HG03571 (cell line): ENCODE data around the gene SEMA4A.
"Not testable (repeated sequence)": the region's sequence is repeated elsewhere in the genome, so short reads cannot be mapped to it uniquely, and the experiment has no call there.

ENCODE experiments used
- ATAC-seq: cut with Tn5 transposase; IDR thresholded peaks from one replicate; pipeline ENCODE4 v1.9.1; 2021; ENCODE audit not compliant: unreplicated experiment

Gene SEMA4A

GRCh38 chr1:156157506-156157905 is 4.1 kb downstream of the SEMA4A start:
- no peak for ATAC-seq

- ATAC-seq = no peak
These were observed 4.6 kb downstream of the SEMA4A start for GRCh38 chr1:156157966-156158365.

- ATAC-seq = no peak
These were observed 6.8 kb downstream of the SEMA4A start for GRCh38 chr1:156160000-156160742.

GRCh38 chr1:156160743-156161171 is 7.4 kb downstream of the SEMA4A start:
- no peak for ATAC-seq

- ATAC-seq = no peak
These were observed 9.1 kb downstream of the SEMA4A start for GRCh38 chr1:156162430-156163037.

GRCh38 chr1:156163712-156164111 is 10.3 kb downstream of the SEMA4A start:
- ATAC-seq = no peak

- ATAC-seq = no peak
These were observed 10.9 kb downstream of the SEMA4A start for GRCh38 chr1:156164125-156164831.

- ATAC-seq = no peak
These were observed 11.7 kb downstream of the SEMA4A start for GRCh38 chr1:156165083-156165482.

GRCh38 chr1:156167536-156167935 is 14.2 kb downstream of the SEMA4A start:
- ATAC-seq = no peak

GRCh38 chr1:156172696-156173470 is 19.5 kb downstream of the SEMA4A start:
- no peak for ATAC-seq

GRCh38 chr1:156176610-156177210 is 23.3 kb downstream of the SEMA4A start:
- no peak for ATAC-seq

GRCh38 chr1:156177919-156178654 is 24.7 kb downstream of the SEMA4A start:
- ATAC-seq = no peak

- ATAC-seq = no peak
These were observed 27.1 kb downstream of the SEMA4A start for GRCh38 chr1:156180471-156180870.

- not testable (repeated sequence) for ATAC-seq
These were observed 28.1 kb downstream of the SEMA4A start for GRCh38 chr1:156181391-156181924.

GRCh38 chr1:156182010-156182779 is 28.8 kb downstream of the SEMA4A start:
- not testable (repeated sequence) for ATAC-seq

GRCh38 chr1:156186347-156187177 is 33.2 kb downstream of the SEMA4A start:
- not testable (repeated sequence) for ATAC-seq

- not testable (repeated sequence) for ATAC-seq
These were observed 36.9 kb downstream of the SEMA4A start for GRCh38 chr1:156190265-156190664.

- ATAC-seq = no peak
These were observed 38.0 kb downstream of the SEMA4A start for GRCh38 chr1:156191292-156191964.
